Ishikawa (cell line): Measurements from ENCODE around the gene PSMC6.

ENCODE experiments used
- CEBPB ChIP-seq: IDR thresholded peaks from 2 replicates; pipeline ENCODE4 v1.6.1; 2012
- CREB1 ChIP-seq: IDR thresholded peaks from 2 replicates; pipeline ENCODE4 v1.6.1; 2012; ENCODE audit warnings: low read depth
- EGR1 ChIP-seq: IDR thresholded peaks from 2 replicates; pipeline ENCODE4 v1.6.1; 2012
- EP300 ChIP-seq: IDR thresholded peaks from 2 replicates; pipeline ENCODE4 v1.6.1; 2012; ENCODE audit warnings: borderline replicate concordance
- FOXM1 ChIP-seq: IDR thresholded peaks from 2 replicates; pipeline ENCODE4 v1.6.1; 2012; ENCODE audit warnings: low read depth, borderline replicate concordance
- MAX ChIP-seq: IDR thresholded peaks from 2 replicates; pipeline ENCODE4 v1.6.1; 2012
- NFIC ChIP-seq: IDR thresholded peaks from 2 replicates; pipeline ENCODE4 v1.6.1; 2012
- RAD21 ChIP-seq: IDR thresholded peaks from 2 replicates; pipeline ENCODE4 v1.6.1; 2012; ENCODE audit warnings: low read depth
- REST ChIP-seq: IDR thresholded peaks from 2 replicates; pipeline ENCODE4 v1.6.1; 2012; ENCODE audit warnings: low read depth, mild to moderate bottlenecking
- TAF1 ChIP-seq: IDR thresholded peaks from 2 replicates; pipeline ENCODE4 v1.6.1; 2012; ENCODE audit warnings: low read depth, mild to moderate bottlenecking
- TCF12 ChIP-seq: IDR thresholded peaks from 2 replicates; pipeline ENCODE4 v1.6.1; 2012; ENCODE audit warnings: low read depth
- TEAD4 ChIP-seq: IDR thresholded peaks from 2 replicates; pipeline ENCODE4 v1.6.1; 2012
- USF1 ChIP-seq: IDR thresholded peaks from 2 replicates; pipeline ENCODE4 v1.6.1; 2012
- YY1 ChIP-seq: IDR thresholded peaks from 2 replicates; pipeline ENCODE4 v1.6.1; 2012; ENCODE audit warnings: low read depth
- ZBTB7A ChIP-seq: IDR thresholded peaks from 2 replicates; pipeline ENCODE4 v1.6.1; 2012; ENCODE audit warnings: low read depth

PSMC6 gene

GRCh38 chr14:52729585-52729924 lies 22.6 kb downstream of the PSMC6 start:
- TF ChIP-seq TAF1 (no peak), EGR1 (no peak), NFIC (no peak), TCF12 (no peak), RAD21 (no peak), CREB1 (no peak)

GRCh38 chr14:52729925-52730708 lies 23.1 kb downstream of the PSMC6 start, which contains the start of gene STYX:
STYX (plus strand) TSS chr14:52730166; CDS start chr14:52730475, 309 bp downstream.
- TF ChIP-seq EP300: no peak
- 0 out of 2 replicates have a peak, but pooled peaks have one; percentile 11 for TF ChIP-seq MAX
- TF ChIP-seq REST: 0 out of 2 replicates have a peak, but pooled peaks have one; percentile 13
- TF ChIP-seq FOXM1: no peak
- peak; percentile 93 for TF ChIP-seq TAF1
- no peak; the same call in 1 of the 2 replicates for TF ChIP-seq CREB1
- TF ChIP-seq NFIC: no peak
- TF ChIP-seq EGR1: peak; percentile 58; the same call in 1 of the 2 replicates
- TF ChIP-seq ZBTB7A: peak; percentile 88
- TF ChIP-seq YY1: peak; percentile 87

- TF ChIP-seq TAF1 (no peak), ZBTB7A (no peak), TEAD4 (no peak), TCF12 (no peak), REST (no peak), MAX (no peak), YY1 (no peak), FOXM1 (no peak), NFIC (no peak), EP300 (no peak), CEBPB (no peak), USF1 (no peak)
Measured at GRCh38 chr14:52730709-52731111, 23.7 kb downstream of the PSMC6 start.

- TF ChIP-seq TAF1 (no peak), ZBTB7A (no peak), EP300 (no peak), USF1 (no peak)
Measured at GRCh38 chr14:52733824-52734223, 26.8 kb downstream of the PSMC6 start.

GRCh38 chr14:52735921-52736489 lies 29.0 kb downstream of the PSMC6 start:
- TF ChIP-seq REST (no peak), TAF1 (no peak), EP300 (no peak), NFIC (no peak), CREB1 (no peak), RAD21 (no peak), YY1 (no peak), CEBPB (no peak), MAX (no peak), FOXM1 (no peak), TCF12 (no peak), EGR1 (no peak), TEAD4 (no peak), USF1 (no peak)
